Keratinocyte (primary cell): Measurements from ENCODE around the gene MFAP1. TPM values are rescaled to one million over a fixed set of nuclear protein-coding genes. Genes with fewer than 3 reads are reported as not detected.
A peak's percentile ranks its signal among the peaks of the same experiment; 100 is the strongest.
"Not testable (repeated sequence)": the region's sequence is repeated elsewhere in the genome, so short reads cannot be mapped to it uniquely, and the experiment has no call there.

Experiments
- DNase-seq: peaks from one replicate; pipeline ENCODE4 v3.0.0-alpha.2; 2011; ENCODE audit warnings: low read depth, missing footprints, low spot score
- FAIRE-seq: peaks from 2 replicates; lab custom pipeline; 2011; peaks lifted over from hg19 to GRCh38; lab: Jason Lieb, UNC
- H2AFZ ChIP-seq: 2 replicates; pipeline ENCODE4 v1.6.0; 2012; ENCODE audit warnings: low read length, control low read depth, inconsistent platforms; ENCODE audit not compliant: control insufficient read depth
- H3K27ac ChIP-seq: 2 replicates; pipeline ENCODE4 v1.5.1; 2011; ENCODE audit warnings: low read length; ENCODE audit not compliant: control insufficient read depth, insufficient read depth
- H3K27me3 ChIP-seq: 3 replicates; pipeline ENCODE4 v1.6.0; 2011; ENCODE audit warnings: low read length; ENCODE audit not compliant: control insufficient read depth, insufficient read depth; ENCODE audit errors: extremely low read depth
- H3K36me3 ChIP-seq, 2 experiments: 2 replicates in 1 of 2; 3 replicates in 1 of 2; pipeline ENCODE4 v1.5.1; 2011; ENCODE audit warnings: low read length in 2 of 2, mild to moderate bottlenecking in 1 of 2; ENCODE audit not compliant: control insufficient read depth in 2 of 2, insufficient read depth in 2 of 2; ENCODE audit errors: extremely low read depth in 1 of 2
- H3K4me1 ChIP-seq: 3 replicates; pipeline ENCODE4 v1.5.1; 2011; ENCODE audit warnings: low read length; ENCODE audit not compliant: control insufficient read depth, insufficient read depth; ENCODE audit errors: extremely low read depth
- H3K4me2 ChIP-seq: 3 replicates; pipeline ENCODE4 v1.6.0; 2011; ENCODE audit warnings: low read depth, low read length; ENCODE audit not compliant: control insufficient read depth, insufficient read depth; ENCODE audit errors: extremely low read depth
- H3K4me3 ChIP-seq, 3 experiments: fragments of 200-600 bp in 1 of 3; sonication (generic) in 1 of 3; 2 replicates in 2 of 3; 3 replicates in 1 of 3; pipeline ENCODE4 v1.5.1; 2011 to 2016; ENCODE audit warnings: low read length in 3 of 3, mild to moderate bottlenecking in 3 of 3, control low read depth in 2 of 3, inconsistent platforms in 1 of 3, low read depth in 1 of 3, mixed read lengths in 1 of 3, mixed run types in 1 of 3, moderate library complexity in 1 of 3; ENCODE audit not compliant: control insufficient read depth in 2 of 3, insufficient read depth in 2 of 3; ENCODE audit errors: extremely low read depth in 1 of 3
- H3K79me2 ChIP-seq: 2 replicates; pipeline ENCODE4 v1.6.0; 2012; ENCODE audit warnings: low read length; ENCODE audit not compliant: control insufficient read depth, insufficient read depth
- H3K9ac ChIP-seq: 3 replicates; pipeline ENCODE4 v1.6.0; 2011; ENCODE audit warnings: low read length; ENCODE audit not compliant: control insufficient read depth, insufficient read depth; ENCODE audit errors: extremely low read depth
- H3K9me1 ChIP-seq: 3 replicates; pipeline ENCODE4 v1.6.0; 2011; ENCODE audit warnings: low read length; ENCODE audit not compliant: control insufficient read depth, insufficient read depth; ENCODE audit errors: extremely low read depth
- H3K9me3 ChIP-seq: 2 replicates; pipeline ENCODE4 v1.5.1; 2012; ENCODE audit warnings: low read depth, low read length; ENCODE audit not compliant: control insufficient read depth
- H4K20me1 ChIP-seq: 3 replicates; pipeline ENCODE4 v1.6.0; 2011; ENCODE audit warnings: low read length; ENCODE audit not compliant: control insufficient read depth, insufficient read depth; ENCODE audit errors: extremely low read depth
- EZH2 ChIP-seq: IDR thresholded peaks from one replicate; pipeline ENCODE4 v1.6.1; 2012; ENCODE audit warnings: inconsistent platforms, mild to moderate bottlenecking, low read length, moderate library complexity
- dilution Hi-C: fragments of 300-500 bp; cut with MboI; formaldehyde crosslinking; loops from one replicate; pipeline ENCODE4 v1.7.0; 2020; ENCODE audit warnings: low sequenced_read_pairs; ENCODE audit not compliant: extremely low pct_ligation_motif_present
- polyA plus RNA-seq, 5 experiments: library from polyadenylated mRNA; depleted of rRNA in 3 of 5; stranded (reverse) in 3 of 5; stranded (forward) in 1 of 5; unstranded in 1 of 5; fragments of >200 nt; gene quantifications; 1 replicate in 1 of 5; 2 replicates in 3 of 5; 3 replicates in 1 of 5; pipeline versions ENCODE4 v1.2.1 to v1.2.3, GENCODE V29; 2011 to 2012; ENCODE audit warnings: missing spikeins in 2 of 5, low read depth in 1 of 5, low replicate concordance in 1 of 5
- TF ChIP-seq, protein P1 (sequence below), 3 experiments: IDR thresholded peaks in 1 of 3; conservative IDR thresholded peaks in 1 of 3; optimal IDR thresholded peaks in 1 of 3; 2 replicates in 2 of 3; 3 replicates in 1 of 3; pipeline versions ENCODE3 to v1.5.1; 2011; ENCODE audit warnings: low read length in 3 of 3, mild to moderate bottlenecking in 3 of 3, moderate library complexity in 2 of 3, control low read depth in 1 of 3, inconsistent platforms in 1 of 3; ENCODE audit not compliant: insufficient read depth in 2 of 3; ENCODE audit errors: extremely low read depth in 1 of 3

Gene MFAP1
- polyA plus RNA-seq, 1 donor (not counting 4 experiments of a cell fraction or from before 2014, with no cell fraction given), result 25.6 TPM

- FAIRE-seq, H3K27ac ChIP-seq, H3K4me1 ChIP-seq, H4K20me1 ChIP-seq, H3K4me3 ChIP-seq, H3K9ac ChIP-seq, H2AFZ ChIP-seq, DNase-seq, H3K27me3 ChIP-seq, H3K79me2 ChIP-seq, H3K36me3 ChIP-seq, H3K4me2 ChIP-seq, H3K9me1 ChIP-seq, dilution Hi-C loops, H3K9me3 ChIP-seq: not testable (repeated sequence)
These were observed 5.6 kb upstream of the MFAP1 start for GRCh38 chr15:43829951-43830540.

DNA sequence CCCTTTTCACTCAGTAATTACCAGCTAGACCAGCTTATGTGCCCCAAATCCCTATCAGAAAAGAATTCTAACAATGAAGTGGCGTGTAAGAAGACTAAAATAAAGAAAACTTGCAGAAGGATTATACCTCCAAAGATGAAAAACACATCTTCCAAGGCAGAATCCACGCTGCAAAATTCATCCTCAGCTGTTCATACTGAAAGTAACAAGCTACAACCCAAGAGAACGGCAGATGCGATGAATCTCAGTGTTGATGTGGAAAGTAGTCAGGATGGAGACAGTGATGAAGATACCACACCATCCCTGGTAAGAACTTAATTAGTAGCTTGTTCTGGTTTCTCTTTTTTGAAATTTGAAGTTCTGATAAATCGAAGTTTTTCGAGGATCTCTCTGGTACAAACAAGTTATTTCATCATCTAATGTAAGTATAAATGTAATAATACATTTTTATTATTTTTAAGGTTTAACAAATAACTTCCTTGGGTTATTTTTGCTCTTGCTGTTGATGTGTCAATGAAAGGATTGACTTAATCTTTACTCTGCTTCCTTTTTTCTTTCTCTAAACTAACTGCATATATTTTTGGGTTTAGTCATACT lies 3.7 kb upstream of the MFAP1 start:
- H3K79me2 ChIP-seq, result peaks cover 12% of the 10 kb centered on the region
- H3K27ac ChIP-seq, result no peak overlapping the region
- TF ChIP-seq EZH2, result no peak
- no peaks in the 10 kb centered on the region for H3K36me3 ChIP-seq
- H3K27me3 ChIP-seq, result no peaks in the 10 kb centered on the region
- H3K4me3 ChIP-seq, result peak overlapping the region in 2 of 3 experiments; percentile 1 to 66
- DNase-seq (no peak), FAIRE-seq (no peak)
- H2AFZ ChIP-seq, result peak overlapping the region; percentile 27
- no peak overlapping the region for H3K9ac ChIP-seq
- dilution Hi-C loops, result no loop called here
- H3K9me3 ChIP-seq, result no peaks in the 10 kb centered on the region
- H3K4me1 ChIP-seq, result peaks cover 15% of the 10 kb centered on the region
- H4K20me1 ChIP-seq, result no peaks in the 10 kb centered on the region
- H3K4me2 ChIP-seq, result peak overlapping the region; percentile 96
- no peaks in the 10 kb centered on the region for H3K9me1 ChIP-seq

- Histone ChIP-seq H3K27ac (peak within 1 kb of the TSS; percentile 75), H4K20me1 (no peaks in the 10 kb centered on the region), H3K27me3 (no peaks in the 10 kb centered on the region), H3K4me2 (peak within 1 kb of the TSS; percentile 96), H3K4me1 (peaks cover 16% of the 10 kb centered on the region), H3K9ac (peak within 1 kb of the TSS; percentile 80), H3K4me3 (peak within 1 kb of the TSS; percentile 34 to 73 (median 66)), H3K36me3 (no peaks in the 10 kb centered on the region), H3K9me3 (no peaks in the 10 kb centered on the region), H3K9me1 (no peaks in the 10 kb centered on the region), H2AFZ (peak within 1 kb of the TSS; percentile 94), H3K79me2 (peaks cover 25% of the 10 kb centered on the region)
- TF ChIP-seq EZH2, result no peak
- TF ChIP-seq, protein P1, sequence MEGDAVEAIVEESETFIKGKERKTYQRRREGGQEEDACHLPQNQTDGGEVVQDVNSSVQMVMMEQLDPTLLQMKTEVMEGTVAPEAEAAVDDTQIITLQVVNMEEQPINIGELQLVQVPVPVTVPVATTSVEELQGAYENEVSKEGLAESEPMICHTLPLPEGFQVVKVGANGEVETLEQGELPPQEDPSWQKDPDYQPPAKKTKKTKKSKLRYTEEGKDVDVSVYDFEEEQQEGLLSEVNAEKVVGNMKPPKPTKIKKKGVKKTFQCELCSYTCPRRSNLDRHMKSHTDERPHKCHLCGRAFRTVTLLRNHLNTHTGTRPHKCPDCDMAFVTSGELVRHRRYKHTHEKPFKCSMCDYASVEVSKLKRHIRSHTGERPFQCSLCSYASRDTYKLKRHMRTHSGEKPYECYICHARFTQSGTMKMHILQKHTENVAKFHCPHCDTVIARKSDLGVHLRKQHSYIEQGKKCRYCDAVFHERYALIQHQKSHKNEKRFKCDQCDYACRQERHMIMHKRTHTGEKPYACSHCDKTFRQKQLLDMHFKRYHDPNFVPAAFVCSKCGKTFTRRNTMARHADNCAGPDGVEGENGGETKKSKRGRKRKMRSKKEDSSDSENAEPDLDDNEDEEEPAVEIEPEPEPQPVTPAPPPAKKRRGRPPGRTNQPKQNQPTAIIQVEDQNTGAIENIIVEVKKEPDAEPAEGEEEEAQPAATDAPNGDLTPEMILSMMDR (optimal IDR thresholded peaks at IDR 0.05 in 1 of 3, IDR thresholded peaks at IDR 0.05 in 1 of 3, conservative IDR thresholded peaks at IDR 0.05 in 1 of 3; ENCODE audit: extremely low read depth in 1 of 3, insufficient read depth in 2 of 3, low read length in 3 of 3), result no peak
- dilution Hi-C loops, result no loop called here
- DNase-seq (peak; percentile 19), FAIRE-seq (no peak)
These were observed 2.2 kb upstream of the MFAP1 start, which contains the start of gene WDR76 for GRCh38 chr15:43826508-43827341. Gene WDR76 (plus strand): TSS chr15:43827002. CDS start chr15:43827033, 31 bp downstream.
